Measurements from ENCODE around the gene KSR1.

Gene KSR1

GRCh38 chr17:27511168-27511883 lies 55.1 kb downstream of the KSR1 start:
- H3K27ac ChIP-seq: no peak overlapping the region
- TF ChIP-seq CTCF (conservative IDR thresholded peaks at IDR 0.05) (no peak), ZFX (IDR thresholded peaks at IDR 0.05) (no peak)

- no peak overlapping the region for H3K27ac ChIP-seq
- TF ChIP-seq CTCF (conservative IDR thresholded peaks at IDR 0.05) (no peak), ZFX (IDR thresholded peaks at IDR 0.05) (no peak)
These were observed 55.8 kb downstream of the KSR1 start for GRCh38 chr17:27512031-27512430.

- TF ChIP-seq CTCF (conservative IDR thresholded peaks at IDR 0.05) (no peak), ZFX (IDR thresholded peaks at IDR 0.05) (no peak)
- H3K27ac ChIP-seq: no peak overlapping the region
These were observed 56.5 kb downstream of the KSR1 start for GRCh38 chr17:27512511-27513346.

GRCh38 chr17:27513849-27514248 lies 57.6 kb downstream of the KSR1 start:
- no peak for TF ChIP-seq ZFX (IDR thresholded peaks at IDR 0.05)
- no peak for TF ChIP-seq CTCF (conservative IDR thresholded peaks at IDR 0.05)
- no peak overlapping the region for H3K27ac ChIP-seq

- no peak overlapping the region for H3K27ac ChIP-seq
- TF ChIP-seq CTCF (conservative IDR thresholded peaks at IDR 0.05) (no peak), ZFX (IDR thresholded peaks at IDR 0.05) (no peak)
These were observed 58.6 kb downstream of the KSR1 start for GRCh38 chr17:27514595-27515413.

GRCh38 chr17:27518048-27518447 lies 61.8 kb downstream of the KSR1 start:
- H3K27ac ChIP-seq: no peak overlapping the region
- no peak for TF ChIP-seq CTCF (conservative IDR thresholded peaks at IDR 0.05)
- TF ChIP-seq ZFX (IDR thresholded peaks at IDR 0.05): no peak
